Activated T-helper 17 cell treated with anti-CD3 and anti-CD28 coated beads, Interleukin-2, amount 50 U/mL, for 72 hours (primary cell): Measurements from ENCODE around the gene OR9I1. TPM values are rescaled to one million over a fixed set of nuclear protein-coding genes. Genes with fewer than 3 reads are reported as not detected.

Experiments used
- ATAC-seq: fragments of 150-1000 bp; cut with Tn5 transposase; replicated peaks from 2 replicates; pipeline ENCODE4 v1.10.0; 2021; ENCODE audit warnings: mild to moderate bottlenecking, moderate library complexity
- H3K27ac Mint-ChIP-seq: one replicate; pipeline ENCODE4 v1.8.0; 2022; ENCODE audit warnings: mixed read lengths
- H3K27me3 Mint-ChIP-seq: one replicate; pipeline ENCODE4 v1.8.0; 2022; ENCODE audit warnings: mixed read lengths
- H3K36me3 Mint-ChIP-seq: one replicate; pipeline ENCODE4 v1.8.0; 2022; ENCODE audit warnings: low read depth, mild to moderate bottlenecking, mixed read lengths
- H3K4me1 Mint-ChIP-seq: one replicate; pipeline ENCODE4 v1.8.0; 2022; ENCODE audit warnings: mixed read lengths
- H3K4me3 Mint-ChIP-seq: one replicate; pipeline ENCODE4 v1.8.0; 2022; ENCODE audit warnings: mild to moderate bottlenecking, mixed read lengths
- H3K9me3 Mint-ChIP-seq: one replicate; pipeline ENCODE4 v1.8.0; 2022; ENCODE audit warnings: mixed read lengths
- total RNA-seq, 2 donors: library from RNA; stranded (reverse); gene quantifications; one replicate each; pipeline ENCODE4 v1.2.3, GENCODE V29; 2022

OR9I1 gene
- total RNA-seq, 2 donors from 2014 or later, result not detected

DNA sequence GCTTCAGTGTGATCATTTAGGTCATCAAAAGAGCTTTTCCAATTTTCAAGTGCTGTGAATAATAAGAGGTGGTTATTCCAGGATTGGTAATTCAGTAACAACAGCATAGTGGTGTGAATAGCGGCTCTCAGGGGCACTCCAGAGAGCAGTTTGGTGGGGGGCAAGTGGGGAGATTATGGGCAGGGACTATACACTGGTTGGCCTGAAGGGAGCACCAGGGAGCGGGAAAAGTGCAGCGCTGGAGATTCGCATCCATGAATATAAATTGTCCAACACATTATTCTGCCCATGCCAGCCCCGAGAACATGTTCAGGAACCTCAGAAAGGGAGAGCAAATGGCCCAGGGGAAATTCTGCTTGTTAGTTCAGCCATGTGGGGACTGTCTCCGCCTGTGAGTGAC is 56.7 kb downstream of the OR9I1 start:
- H3K27ac Mint-ChIP-seq, result no peak overlapping the region
- no peaks in the 10 kb centered on the region for H3K36me3 Mint-ChIP-seq
- H3K4me3 Mint-ChIP-seq, result no peak overlapping the region
- ATAC-seq, result no peak
- peaks cover 5% of the 10 kb centered on the region for H3K27me3 Mint-ChIP-seq
- no peaks in the 10 kb centered on the region for H3K9me3 Mint-ChIP-seq
- no peaks in the 10 kb centered on the region for H3K4me1 Mint-ChIP-seq

DNA sequence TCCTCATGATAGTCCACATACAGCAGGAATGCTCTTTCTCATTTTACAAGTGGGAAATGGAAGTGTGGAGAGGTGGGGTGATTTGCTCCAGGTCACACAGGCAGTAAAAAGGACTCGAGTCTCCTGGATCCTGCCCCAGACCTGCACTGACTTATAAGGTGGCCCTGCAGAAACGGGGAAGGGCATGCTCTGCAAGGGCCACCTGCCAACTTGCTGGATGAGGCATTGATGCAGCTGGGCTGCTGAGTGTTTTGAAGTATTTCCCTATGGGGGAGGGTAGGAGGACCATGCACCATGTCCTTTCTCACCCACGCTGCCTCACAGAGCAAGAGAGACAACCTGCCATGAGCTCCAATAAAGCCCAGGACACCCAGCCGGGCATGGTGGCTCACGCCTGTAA is 57.6 kb downstream of the OR9I1 start:
- H3K36me3 Mint-ChIP-seq, result no peaks in the 10 kb centered on the region
- no peak for ATAC-seq
- H3K4me3 Mint-ChIP-seq, result no peak overlapping the region
- no peaks in the 10 kb centered on the region for H3K9me3 Mint-ChIP-seq
- H3K4me1 Mint-ChIP-seq, result no peaks in the 10 kb centered on the region
- peaks cover 5% of the 10 kb centered on the region for H3K27me3 Mint-ChIP-seq
- H3K27ac Mint-ChIP-seq, result no peak overlapping the region

Other genes with a start within 250 kb of the OR9I1 start
- gene OR9Q1, start 101.6 kb downstream of the OR9I1 start, total RNA-seq, result under 1 TPM in 1 of 2 donors, not detected in 1; 0.61 TPM
- under 1 TPM in 1 of 2 donors, not detected in 1; 0.26 TPM for gene OR6Q1, start 94.6 kb downstream of the OR9I1 start, total RNA-seq
- under 1 TPM; 0.06 to 0.29 TPM for gene OR9Q2, start 63.5 kb upstream of the OR9I1 start, total RNA-seq
- not detected for gene OR1S2, start 78.6 kb upstream of the OR9I1 start, total RNA-seq
- not detected for gene OR1S1, start 87.2 kb upstream of the OR9I1 start, total RNA-seq
- gene OR10Q1, start 103.4 kb upstream of the OR9I1 start, total RNA-seq, result not detected
- not detected for gene OR10W1, start 142.7 kb upstream of the OR9I1 start, total RNA-seq
- gene OR5B17, start 233.5 kb upstream of the OR9I1 start, total RNA-seq, result not detected